Measurements from ENCODE around the gene CD1E.
"Not testable (repeated sequence)": the region's sequence is repeated elsewhere in the genome, so short reads cannot be mapped to it uniquely, and the experiment has no call there.

Gene CD1E

DNA sequence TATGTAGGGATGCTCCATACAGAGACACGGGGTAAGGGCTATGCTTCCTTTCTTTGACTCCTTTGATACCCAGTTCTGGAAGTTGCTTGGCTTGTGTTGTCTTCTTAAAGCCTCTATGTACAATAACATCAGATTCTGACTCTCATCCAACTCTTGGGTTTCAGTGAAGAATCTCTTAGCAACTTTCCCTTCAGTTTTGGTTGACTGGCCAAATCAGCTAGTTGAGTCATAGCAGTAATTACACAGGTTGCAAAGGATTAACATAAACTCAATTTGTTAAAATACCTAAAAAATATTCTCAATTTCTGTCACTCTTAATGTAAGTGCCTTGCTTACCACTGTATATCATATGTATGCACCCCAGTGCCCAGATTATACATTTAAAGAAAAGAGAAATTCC is 9.2 kb downstream of the CD1E start:
- DNase-seq (ENCODE audit: low read depth), result no peak

DNA sequence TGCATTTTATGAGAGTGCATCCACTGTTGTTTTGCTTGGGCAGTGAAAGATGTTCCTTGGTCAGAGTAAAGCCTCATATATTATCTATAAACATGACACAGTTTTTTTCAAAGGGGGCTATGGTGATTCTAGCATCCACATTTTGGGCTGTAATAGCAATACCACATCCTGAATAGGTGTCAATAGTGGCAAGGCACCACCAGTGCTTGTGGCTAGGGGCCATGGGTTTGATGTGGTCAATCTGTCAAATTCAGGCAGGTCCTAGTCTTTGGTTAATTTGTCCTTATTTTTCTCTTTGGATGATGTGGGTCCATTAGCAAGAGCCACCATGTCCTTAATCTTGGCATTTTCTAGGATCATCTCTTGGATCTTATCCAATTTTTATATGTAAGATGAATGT is 13.1 kb downstream of the CD1E start:
- no peak for DNase-seq (ENCODE audit: low read depth)

DNA sequence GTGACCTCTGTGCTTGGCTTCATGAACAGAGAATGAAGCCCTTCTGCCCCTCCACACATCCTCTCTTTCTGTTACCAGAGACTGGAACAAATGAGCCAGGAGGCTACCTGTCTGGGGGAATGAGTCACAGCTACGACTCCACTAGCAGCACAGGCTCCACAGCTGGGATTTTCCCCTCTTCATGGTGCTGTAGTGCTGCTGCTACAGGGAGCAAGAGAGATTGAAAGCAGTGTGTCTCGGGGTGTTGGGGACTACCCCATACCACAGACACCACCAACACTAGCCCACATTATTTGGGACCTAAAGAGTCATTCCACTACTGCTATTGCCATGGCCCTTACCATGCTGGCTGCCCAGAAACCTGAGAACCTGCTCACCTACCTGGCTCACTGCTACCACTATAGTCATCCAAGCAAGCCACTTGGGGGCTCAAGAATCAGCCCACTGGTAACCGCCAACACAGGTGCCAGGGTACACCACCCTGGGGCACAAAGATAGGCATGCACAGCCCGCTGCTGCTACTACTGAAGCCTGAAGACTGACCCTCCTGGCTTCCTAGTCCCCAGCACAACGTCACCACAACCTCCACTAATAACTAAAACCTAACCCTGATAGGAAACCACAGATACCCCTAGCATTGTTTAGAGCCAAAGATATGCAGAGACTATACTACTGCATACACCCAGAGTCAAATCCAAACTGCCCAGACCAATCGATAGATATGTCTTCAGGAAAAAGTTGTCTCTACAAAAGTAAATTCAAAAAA is 17.7 kb downstream of the CD1E start:
- DNase-seq (ENCODE audit: low read depth), result no peak

- DNase-seq (ENCODE audit: low read depth), result not testable (repeated sequence)
Measured at GRCh38 chr1:158374101-158374500, 20.4 kb downstream of the CD1E start.

DNA sequence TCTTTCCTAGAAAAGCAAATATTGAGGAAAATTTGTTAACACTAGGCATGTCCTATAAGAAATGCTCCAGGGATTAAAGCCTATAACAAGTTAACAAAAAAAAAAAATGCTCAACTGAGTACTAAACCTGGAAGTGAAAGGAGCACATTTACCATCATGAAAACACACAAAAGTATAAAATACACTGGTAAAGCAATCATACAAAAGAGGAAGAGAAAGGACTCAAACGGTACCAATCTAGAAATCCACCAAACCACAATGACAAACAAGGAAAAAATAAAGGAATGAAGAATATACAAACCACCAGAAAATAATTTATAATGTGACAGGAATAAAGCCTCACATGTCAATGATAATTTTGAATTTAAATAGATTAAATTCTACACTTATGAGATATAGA is 21.2 kb downstream of the CD1E start:
- no peak for DNase-seq (ENCODE audit: low read depth)

- DNase-seq (ENCODE audit: low read depth), result no peak
Measured at GRCh38 chr1:158390331-158390730, 36.6 kb downstream of the CD1E start.

GRCh38 chr1:158391099-158391498 is 37.4 kb downstream of the CD1E start:
- no peak for DNase-seq (ENCODE audit: low read depth)

- no peak for DNase-seq (ENCODE audit: low read depth)
Measured at GRCh38 chr1:158393476-158393875, 39.8 kb downstream of the CD1E start.

- DNase-seq (ENCODE audit: low read depth), result no peak
Measured at GRCh38 chr1:158396646-158397045, 43.0 kb downstream of the CD1E start.

DNA sequence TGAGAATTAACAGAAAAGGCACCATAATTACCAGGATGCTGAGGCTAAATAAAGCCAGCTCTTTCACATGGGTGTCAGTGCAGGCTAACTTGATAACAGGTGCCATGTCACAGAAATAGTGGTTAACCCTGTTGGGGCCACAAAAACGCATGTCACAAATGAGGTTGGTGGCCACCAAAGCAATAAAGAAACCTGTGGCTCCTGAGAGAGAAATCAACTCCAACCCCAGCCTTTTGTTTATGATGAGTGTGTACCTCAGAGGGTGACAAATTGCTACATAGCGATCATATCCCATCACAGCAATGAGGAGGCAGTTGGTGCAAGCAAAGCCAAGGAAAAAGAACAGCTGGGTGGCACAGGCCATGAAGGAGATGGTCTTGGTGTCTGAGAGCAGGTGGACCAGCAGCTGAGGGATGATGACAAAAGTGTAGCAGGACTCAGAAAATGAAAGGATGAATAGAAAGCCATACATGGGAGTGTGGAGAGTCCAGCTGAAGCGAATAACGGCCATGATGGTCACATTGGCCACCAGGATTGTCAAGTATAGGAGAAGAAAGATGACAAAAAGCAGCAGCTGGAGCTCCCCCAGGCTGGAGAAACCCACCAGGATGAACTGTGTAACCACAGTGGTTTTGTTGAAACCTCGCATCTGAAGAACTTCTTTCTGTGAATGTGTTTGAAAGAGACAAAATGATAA is 45.3 kb downstream of the CD1E start, which contains the start of gene OR10T2:
TSS of gene OR10T2 (minus strand) at position 649 of the 697 bp plus-strand sequence. CDS start at position 649, 0 bp downstream.
- no peak for DNase-seq (ENCODE audit: low read depth)

GRCh38 chr1:158400871-158401270 is 47.2 kb downstream of the CD1E start:
- no peak for DNase-seq (ENCODE audit: low read depth)

DNA sequence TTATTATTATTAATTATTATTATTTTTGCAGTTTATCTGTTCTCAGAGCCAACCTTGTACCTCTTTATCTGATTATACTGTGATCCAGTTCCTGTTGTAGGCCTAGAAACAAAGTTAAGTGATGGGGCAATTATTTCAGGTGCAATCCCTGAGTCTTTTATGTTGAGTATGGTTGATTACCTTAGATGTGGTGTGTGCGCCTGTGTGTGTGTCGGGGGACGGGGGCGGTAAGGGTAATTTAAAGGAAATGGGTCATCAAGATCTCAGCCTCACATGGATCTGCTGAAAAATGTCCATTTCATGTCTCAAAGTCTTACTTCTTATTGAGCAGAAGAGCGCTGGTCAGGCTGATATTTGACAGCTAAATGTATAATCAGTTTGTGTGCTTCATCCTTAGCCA is 53.4 kb downstream of the CD1E start:
- DNase-seq (ENCODE audit: low read depth), result no peak
